ENCODE measurements around the gene SSC5D. TPM values are rescaled to one million over a fixed set of nuclear protein-coding genes. Genes with fewer than 3 reads are reported as not detected.

SSC5D gene
- total RNA-seq, 1 donor from 2014 or later: 34.5 TPM

DNA sequence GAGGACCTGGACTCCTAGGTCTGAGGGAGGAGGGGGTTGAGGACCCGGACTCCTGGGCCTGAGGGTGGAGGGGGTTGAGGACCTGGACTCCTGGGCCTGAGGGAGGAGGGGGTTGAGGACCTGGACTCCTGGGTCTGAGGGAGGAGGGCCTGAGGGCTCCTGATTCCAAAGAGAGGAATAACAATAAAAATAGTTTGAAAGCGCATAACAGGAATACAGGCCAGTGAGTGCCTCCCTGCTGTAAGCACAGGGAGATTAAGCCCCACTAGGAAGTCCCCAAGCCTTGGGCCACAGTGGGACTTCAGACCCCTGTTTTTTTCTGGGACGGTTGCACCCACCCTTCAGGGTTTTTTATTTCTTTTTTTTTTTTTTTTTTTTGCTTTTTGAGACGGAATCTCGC is 49.9 kb downstream of the SSC5D start:
- TF ChIP-seq CTCF (IDR thresholded peaks at IDR 0.05): no peak
- Mint-ChIP-seq H3K4me1 (ENCODE audit: low read depth) (no peaks in the 10 kb centered on the region), H3K36me3 (ENCODE audit: low read depth) (no peaks in the 10 kb centered on the region), H3K27ac (ENCODE audit: unreplicated experiment) (no peak overlapping the region), H3K9me3 (ENCODE audit: low read depth) (peaks cover 6% of the 10 kb centered on the region), H3K27me3 (ENCODE audit: low read depth) (no peaks in the 10 kb centered on the region), H3K4me3 (ENCODE audit: unreplicated experiment) (no peak overlapping the region)
- DNase-seq (ENCODE audit: low spot score): no peak

DNA sequence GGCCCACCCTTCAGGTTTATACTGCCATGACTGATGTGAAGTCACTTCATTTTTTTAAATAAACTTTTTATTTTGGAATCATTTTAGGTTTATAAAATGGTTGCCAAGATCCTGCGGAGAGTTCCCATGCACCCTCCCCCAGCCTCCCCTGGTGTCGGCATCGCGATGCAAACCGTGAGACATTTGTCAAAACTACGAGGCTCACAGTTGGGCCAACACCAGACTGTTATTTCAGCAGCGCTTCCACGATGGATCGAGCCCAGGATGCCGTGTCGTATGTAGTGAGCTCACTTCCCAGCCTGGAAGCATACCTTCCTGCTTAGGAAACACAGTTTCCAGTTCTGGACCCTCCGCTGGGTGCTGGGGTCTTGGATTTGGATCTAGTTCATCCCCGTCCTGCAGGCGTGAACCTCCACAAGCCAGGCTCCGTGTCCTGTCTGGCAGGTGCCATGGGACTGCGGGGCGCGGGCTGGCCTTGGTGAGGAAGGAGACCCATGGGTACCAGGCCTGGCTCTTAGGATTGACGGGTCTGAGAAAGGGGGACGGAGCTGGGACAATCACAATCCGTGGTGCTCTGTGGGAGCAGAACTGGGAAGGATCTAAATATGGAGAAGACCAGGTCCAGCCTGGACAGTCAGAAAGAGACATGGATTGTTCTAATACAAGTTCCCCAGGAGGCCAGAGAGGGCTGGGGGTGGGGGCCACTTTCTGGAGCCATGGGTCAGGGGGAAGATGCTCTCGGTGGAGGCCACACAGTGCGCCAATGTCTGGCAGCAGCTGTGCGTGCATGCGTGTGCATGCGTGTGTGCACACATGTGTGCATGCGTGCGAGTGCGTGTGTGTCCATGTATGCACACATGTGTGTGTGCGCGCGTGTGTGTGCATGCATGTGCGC is 51.1 kb downstream of the SSC5D start:
- TF ChIP-seq CTCF (IDR thresholded peaks at IDR 0.05): no peak
- Mint-ChIP-seq H3K9me3 (ENCODE audit: low read depth) (peaks cover 6% of the 10 kb centered on the region), H3K4me3 (ENCODE audit: unreplicated experiment) (no peak overlapping the region), H3K4me1 (ENCODE audit: low read depth) (no peaks in the 10 kb centered on the region), H3K27me3 (ENCODE audit: low read depth) (no peaks in the 10 kb centered on the region), H3K27ac (ENCODE audit: unreplicated experiment) (no peak overlapping the region), H3K36me3 (ENCODE audit: low read depth) (no peaks in the 10 kb centered on the region)
- no peak for DNase-seq (ENCODE audit: low spot score)

DNA sequence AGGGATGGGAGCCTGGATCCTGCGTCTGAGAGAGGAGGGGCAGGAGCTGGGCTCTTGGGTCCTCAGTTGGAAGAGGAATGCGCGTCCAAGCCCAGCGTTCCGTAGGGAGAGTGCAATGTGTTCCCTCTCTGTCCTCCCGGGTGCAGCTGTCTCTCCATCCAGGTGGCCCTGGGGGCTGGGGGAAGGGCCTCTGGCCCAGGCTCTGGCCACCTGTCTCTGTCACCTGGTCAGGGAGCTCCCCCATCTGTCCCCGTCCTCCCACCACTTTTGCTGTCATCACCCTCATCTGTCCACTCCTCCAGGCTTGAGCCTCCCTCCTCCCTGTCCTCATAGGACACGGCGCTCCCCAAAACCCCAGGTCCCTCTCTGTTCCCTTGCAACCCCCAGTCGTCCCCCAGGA is 52.4 kb downstream of the SSC5D start:
- no peak overlapping the region for H3K27ac Mint-ChIP-seq (ENCODE audit: unreplicated experiment)
- DNase-seq (ENCODE audit: low spot score): no peak
- no peaks in the 10 kb centered on the region for H3K36me3 Mint-ChIP-seq (ENCODE audit: low read depth)
- H3K4me1 Mint-ChIP-seq (ENCODE audit: low read depth): peaks cover 1% of the 10 kb centered on the region
- no peaks in the 10 kb centered on the region for H3K27me3 Mint-ChIP-seq (ENCODE audit: low read depth)
- no peak overlapping the region for H3K4me3 Mint-ChIP-seq (ENCODE audit: unreplicated experiment)
- H3K9me3 Mint-ChIP-seq (ENCODE audit: low read depth): peaks cover 6% of the 10 kb centered on the region
- TF ChIP-seq CTCF (IDR thresholded peaks at IDR 0.05): no peak

GRCh38 chr19:55541091-55541490 is 52.9 kb downstream of the SSC5D start:
- DNase-seq (ENCODE audit: low spot score): no peak
- Mint-ChIP-seq H3K9me3 (ENCODE audit: low read depth) (peaks cover 6% of the 10 kb centered on the region), H3K4me1 (ENCODE audit: low read depth) (peaks cover 5% of the 10 kb centered on the region), H3K36me3 (ENCODE audit: low read depth) (no peaks in the 10 kb centered on the region), H3K27ac (ENCODE audit: unreplicated experiment) (no peak overlapping the region), H3K27me3 (ENCODE audit: low read depth) (no peaks in the 10 kb centered on the region), H3K4me3 (ENCODE audit: unreplicated experiment) (no peak overlapping the region)
- TF ChIP-seq CTCF (IDR thresholded peaks at IDR 0.05): no peak

DNA sequence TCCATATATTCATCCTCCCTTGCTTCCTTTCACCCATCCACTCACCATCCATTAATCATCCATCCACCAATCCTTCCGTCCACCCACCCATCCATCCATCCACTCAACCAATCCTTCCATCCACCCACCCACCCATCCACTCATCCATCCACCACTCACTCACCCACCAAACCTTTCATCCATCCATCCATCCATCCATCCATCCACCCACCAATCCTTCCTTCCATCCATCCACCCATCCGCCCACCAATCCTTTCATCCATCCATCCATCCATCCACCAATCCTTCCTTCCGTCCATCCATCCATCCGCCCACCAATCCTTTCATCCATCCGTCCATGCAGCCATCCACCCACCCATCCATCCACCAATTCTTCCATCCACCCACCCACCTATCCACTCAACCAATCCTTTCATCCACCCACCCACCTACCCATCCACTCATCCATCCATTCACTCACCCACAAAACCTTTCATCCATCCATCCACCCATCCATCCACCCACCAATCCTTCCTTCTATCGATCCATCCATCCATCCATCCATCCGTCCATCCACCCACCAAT is 54.1 kb downstream of the SSC5D start:
- Mint-ChIP-seq H3K4me1 (ENCODE audit: low read depth) (peaks cover 11% of the 10 kb centered on the region), H3K27me3 (ENCODE audit: low read depth) (no peaks in the 10 kb centered on the region), H3K9me3 (ENCODE audit: low read depth) (peaks cover 6% of the 10 kb centered on the region), H3K36me3 (ENCODE audit: low read depth) (no peaks in the 10 kb centered on the region), H3K4me3 (ENCODE audit: unreplicated experiment) (no peak overlapping the region), H3K27ac (ENCODE audit: unreplicated experiment) (no peak overlapping the region)
- DNase-seq (ENCODE audit: low spot score): no peak
- TF ChIP-seq CTCF (IDR thresholded peaks at IDR 0.05): no peak

All from chondrocyte (in vitro differentiated cells).